ENCODE measurements around the gene HDAC2. TPM values are rescaled to one million over a fixed set of nuclear protein-coding genes. Genes with fewer than 3 reads are reported as not detected.
"Not testable (repeated sequence)": the region's sequence is repeated elsewhere in the genome, so short reads cannot be mapped to it uniquely, and the experiment has no call there.

The HDAC2 gene
- total RNA-seq = 78.1 TPM

GRCh38 chr6:113970805-113971676, at the start of gene HDAC2:
HDAC2 (minus strand) TSS chr6:113971148; CDS start chr6:113970908, 240 bp downstream.
- peak; percentile 88 for DNase-seq (ENCODE audit: low spot score)

- no peak for DNase-seq (ENCODE audit: low spot score)
These were observed 49.2 kb upstream of the HDAC2 start for GRCh38 chr6:114020196-114020595.

GRCh38 chr6:114017146-114017545, 46.2 kb upstream of the HDAC2 start:
- DNase-seq (ENCODE audit: low spot score) = not testable (repeated sequence)

- DNase-seq (ENCODE audit: low spot score) = not testable (repeated sequence)
These were observed 43.2 kb upstream of the HDAC2 start for GRCh38 chr6:114014106-114014505.

GRCh38 chr6:114011486-114011885, 40.5 kb upstream of the HDAC2 start:
- DNase-seq (ENCODE audit: low spot score) = peak; percentile 53

- DNase-seq (ENCODE audit: low spot score) = no peak
These were observed 39.6 kb upstream of the HDAC2 start for GRCh38 chr6:114010540-114010939.

- no peak for DNase-seq (ENCODE audit: low spot score)
These were observed 38.2 kb upstream of the HDAC2 start for GRCh38 chr6:114009192-114009591.

GRCh38 chr6:114008331-114008730, 37.4 kb upstream of the HDAC2 start:
- no peak for DNase-seq (ENCODE audit: low spot score)

GRCh38 chr6:114007516-114007915, 36.6 kb upstream of the HDAC2 start:
- no peak for DNase-seq (ENCODE audit: low spot score)

GRCh38 chr6:114001354-114001753, 30.4 kb upstream of the HDAC2 start:
- no peak for DNase-seq (ENCODE audit: low spot score)

GRCh38 chr6:114000069-114000468, 29.1 kb upstream of the HDAC2 start:
- DNase-seq (ENCODE audit: low spot score) = no peak

- no peak for DNase-seq (ENCODE audit: low spot score)
These were observed 28.3 kb upstream of the HDAC2 start for GRCh38 chr6:113999284-113999683.

GRCh38 chr6:113998811-113999210, 27.9 kb upstream of the HDAC2 start:
- DNase-seq (ENCODE audit: low spot score) = no peak

- no peak for DNase-seq (ENCODE audit: low spot score)
These were observed 26.2 kb upstream of the HDAC2 start for GRCh38 chr6:113997116-113997515.

GRCh38 chr6:113995634-113996033, 24.7 kb upstream of the HDAC2 start:
- no peak for DNase-seq (ENCODE audit: low spot score)

- peak; percentile 54 for DNase-seq (ENCODE audit: low spot score)
These were observed 24.0 kb upstream of the HDAC2 start for GRCh38 chr6:113994934-113995342.

- DNase-seq (ENCODE audit: low spot score) = no peak
These were observed 18.7 kb upstream of the HDAC2 start for GRCh38 chr6:113989675-113990074.

- not testable (repeated sequence) for DNase-seq (ENCODE audit: low spot score)
These were observed 11.7 kb upstream of the HDAC2 start for GRCh38 chr6:113982675-113983074.

GRCh38 chr6:113982055-113982550, 11.2 kb upstream of the HDAC2 start:
- DNase-seq (ENCODE audit: low spot score) = no peak

- DNase-seq (ENCODE audit: low spot score) = no peak
These were observed 10.1 kb upstream of the HDAC2 start for GRCh38 chr6:113980937-113981554.

- DNase-seq (ENCODE audit: low spot score) = no peak
These were observed 9.0 kb upstream of the HDAC2 start for GRCh38 chr6:113979937-113980336.

GRCh38 chr6:113978084-113978675, 7.2 kb upstream of the HDAC2 start:
- DNase-seq (ENCODE audit: low spot score) = no peak

- DNase-seq (ENCODE audit: low spot score) = no peak
These were observed 5.9 kb upstream of the HDAC2 start for GRCh38 chr6:113976806-113977205.
